ENCODE data around the gene SYK. TPM values are rescaled to one million over a fixed set of nuclear protein-coding genes. Genes with fewer than 3 reads are reported as not detected.

Gene SYK
- total RNA-seq, 4 donors from 2014 or later, result 0.53 to 3.3 (median 2.0) TPM

GRCh38 chr9:90888941-90889340 lies 87.3 kb downstream of the SYK start:
- no peak for ATAC-seq
- Histone ChIP-seq H3K4me3 (no peak overlapping the region), H3K36me3 (no peaks in the 10 kb centered on the region), H3K27ac (no peak overlapping the region), H3K9me3 (peaks cover 0 to 8% (median 0%) of the 10 kb centered on the region in 3 donors), H3K27me3 (no peaks in the 10 kb centered on the region), H3K4me1 (no peaks in the 10 kb centered on the region)
- DNase-seq, result no peak
- TF ChIP-seq POLR2A (IDR thresholded peaks at IDR 0.05) (no peak), CTCF (IDR thresholded peaks at IDR 0.05 in 4 of 5, conservative IDR thresholded peaks at IDR 0.05 in 1 of 5) (no peak)
- in situ Hi-C loops (cut with MboI; ENCODE audit: low sequenced_read_pairs in 4 of 4) (no loop called here), intact Hi-C loops (cut with DNase I; ENCODE audit: low total_unique reads) (no loop called here)

GRCh38 chr9:90890146-90890810 lies 88.7 kb downstream of the SYK start:
- ATAC-seq, result no peak
- no peaks in the 10 kb centered on the region for H3K4me1 ChIP-seq
- peaks cover 0 to 5% (median 0%) of the 10 kb centered on the region in 3 donors for H3K9me3 ChIP-seq
- no peaks in the 10 kb centered on the region for H3K36me3 ChIP-seq
- no peaks in the 10 kb centered on the region for H3K27me3 ChIP-seq
- no peak overlapping the region for H3K4me3 ChIP-seq
- DNase-seq, result no peak
- TF ChIP-seq CTCF (IDR thresholded peaks at IDR 0.05 in 4 of 5, conservative IDR thresholded peaks at IDR 0.05 in 1 of 5) (no peak), POLR2A (IDR thresholded peaks at IDR 0.05) (no peak)
- no peak overlapping the region for H3K27ac ChIP-seq
- intact Hi-C loops (cut with DNase I; ENCODE audit: low total_unique reads), result no loop called here
- in situ Hi-C loops (cut with MboI; ENCODE audit: low sequenced_read_pairs in 4 of 4), result no loop called here

- no peak for ATAC-seq
- intact Hi-C loops (cut with DNase I; ENCODE audit: low total_unique reads), result no loop called here
- TF ChIP-seq CTCF (IDR thresholded peaks at IDR 0.05 in 4 of 5, conservative IDR thresholded peaks at IDR 0.05 in 1 of 5) (no peak), POLR2A (IDR thresholded peaks at IDR 0.05) (no peak)
Measured at GRCh38 chr9:90891308-90892040, 89.9 kb downstream of the SYK start.

GRCh38 chr9:90892918-90893317 lies 91.3 kb downstream of the SYK start:
- Histone ChIP-seq H3K9me3 (no peaks in the 10 kb centered on the region), H3K4me1 (no peaks in the 10 kb centered on the region), H3K36me3 (no peaks in the 10 kb centered on the region), H3K27me3 (no peaks in the 10 kb centered on the region), H3K4me3 (no peak overlapping the region), H3K27ac (no peak overlapping the region)
- DNase-seq, result no peak
- in situ Hi-C loops (cut with MboI; ENCODE audit: low sequenced_read_pairs in 4 of 4) (no loop called here), intact Hi-C loops (cut with DNase I; ENCODE audit: low total_unique reads) (no loop called here)
- no peak for ATAC-seq
- TF ChIP-seq POLR2A (IDR thresholded peaks at IDR 0.05) (no peak), CTCF (IDR thresholded peaks at IDR 0.05 in 4 of 5, conservative IDR thresholded peaks at IDR 0.05 in 1 of 5) (no peak)

More at GRCh38 chr9:90891308-90892040, 89.9 kb downstream of the SYK start:
- Histone ChIP-seq H3K27ac (no peak overlapping the region), H3K4me3 (no peak overlapping the region), H3K27me3 (no peaks in the 10 kb centered on the region), H3K36me3 (no peaks in the 10 kb centered on the region), H3K9me3 (no peaks in the 10 kb centered on the region), H3K4me1 (no peaks in the 10 kb centered on the region)
- DNase-seq, result no peak
- in situ Hi-C loops (cut with MboI; ENCODE audit: low sequenced_read_pairs in 4 of 4), result no loop called here
